ENCODE measurements around the gene GNPTG. TPM values are rescaled to one million over a fixed set of nuclear protein-coding genes. Genes with fewer than 3 reads are reported as not detected.

Gene GNPTG
- total and polyA plus RNA-seq, 2 of the 8 experiments (the other 6 are each of a cell fraction or from before 2014, with no cell fraction given) = 26.2 to 51.2 TPM

- no peak for TF ChIP-seq CHD2 (IDR thresholded peaks at IDR 0.05; ENCODE audit: low read length)
- no peak for TF ChIP-seq POU5F1 (IDR thresholded peaks at IDR 0.05; ENCODE audit: low read depth, low read length)
- no peak for TF ChIP-seq CTBP2 (IDR thresholded peaks at IDR 0.05; ENCODE audit: borderline replicate concordance, insufficient read depth, insufficient read length, low read length)
- no peak for TF ChIP-seq SP4 (IDR thresholded peaks at IDR 0.05; ENCODE audit: low read length)
- TF ChIP-seq, protein P1, sequence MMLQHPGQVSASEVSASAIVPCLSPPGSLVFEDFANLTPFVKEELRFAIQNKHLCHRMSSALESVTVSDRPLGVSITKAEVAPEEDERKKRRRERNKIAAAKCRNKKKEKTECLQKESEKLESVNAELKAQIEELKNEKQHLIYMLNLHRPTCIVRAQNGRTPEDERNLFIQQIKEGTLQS (IDR thresholded peaks at IDR 0.05; ENCODE audit: insufficient read depth, low read depth, low read length) = no peak
- TF ChIP-seq USF2 (IDR thresholded peaks at IDR 0.05; ENCODE audit: low read length) = no peak
- no peak; the same call in 1 of the 2 replicates for TF ChIP-seq RBBP5 (IDR thresholded peaks at IDR 0.05; ENCODE audit: borderline replicate concordance, low read depth, low read length)
- TF ChIP-seq SP1 (IDR thresholded peaks at IDR 0.05; ENCODE audit: low read depth, low read length) = no peak
- TF ChIP-seq BCL11A (IDR thresholded peaks at IDR 0.05; ENCODE audit: low read depth in 2 of 2, low read length in 2 of 2) = no peak
- TF ChIP-seq EZH2 (IDR thresholded peaks at IDR 0.05; ENCODE audit: low read depth, low read length, severe bottlenecking) = no peak
- TF ChIP-seq, protein P2, sequence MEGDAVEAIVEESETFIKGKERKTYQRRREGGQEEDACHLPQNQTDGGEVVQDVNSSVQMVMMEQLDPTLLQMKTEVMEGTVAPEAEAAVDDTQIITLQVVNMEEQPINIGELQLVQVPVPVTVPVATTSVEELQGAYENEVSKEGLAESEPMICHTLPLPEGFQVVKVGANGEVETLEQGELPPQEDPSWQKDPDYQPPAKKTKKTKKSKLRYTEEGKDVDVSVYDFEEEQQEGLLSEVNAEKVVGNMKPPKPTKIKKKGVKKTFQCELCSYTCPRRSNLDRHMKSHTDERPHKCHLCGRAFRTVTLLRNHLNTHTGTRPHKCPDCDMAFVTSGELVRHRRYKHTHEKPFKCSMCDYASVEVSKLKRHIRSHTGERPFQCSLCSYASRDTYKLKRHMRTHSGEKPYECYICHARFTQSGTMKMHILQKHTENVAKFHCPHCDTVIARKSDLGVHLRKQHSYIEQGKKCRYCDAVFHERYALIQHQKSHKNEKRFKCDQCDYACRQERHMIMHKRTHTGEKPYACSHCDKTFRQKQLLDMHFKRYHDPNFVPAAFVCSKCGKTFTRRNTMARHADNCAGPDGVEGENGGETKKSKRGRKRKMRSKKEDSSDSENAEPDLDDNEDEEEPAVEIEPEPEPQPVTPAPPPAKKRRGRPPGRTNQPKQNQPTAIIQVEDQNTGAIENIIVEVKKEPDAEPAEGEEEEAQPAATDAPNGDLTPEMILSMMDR (IDR thresholded peaks at IDR 0.05; ENCODE audit: control extremely low read depth in 1 of 3, insufficient read depth in 1 of 3, low read depth in 1 of 3, low read length in 3 of 3) = no peak
- TF ChIP-seq PHF8 (conservative IDR thresholded peaks at IDR 0.05; ENCODE audit: low read depth, low read length) = peak; percentile 83
- TF ChIP-seq NRF1 (IDR thresholded peaks at IDR 0.05; ENCODE audit: low read depth, low read length) = no peak
- no peak for TF ChIP-seq RFX5 (IDR thresholded peaks at IDR 0.05; ENCODE audit: borderline replicate concordance, low read depth, low read length)
- TF ChIP-seq GTF2F1 (IDR thresholded peaks at IDR 0.05; ENCODE audit: borderline replicate concordance, low read depth, low read length) = no peak
- no peak for TF ChIP-seq RAD21 (IDR thresholded peaks at IDR 0.05 in 1 of 2, conservative IDR thresholded peaks at IDR 0.05 in 1 of 2; ENCODE audit: low read depth in 2 of 2, low read length in 2 of 2)
- TF ChIP-seq GABPA (IDR thresholded peaks at IDR 0.05; ENCODE audit: borderline replicate concordance, insufficient read depth, low read length) = no peak
- TF ChIP-seq CHD1 (IDR thresholded peaks at IDR 0.05; ENCODE audit: low read depth, low read length) = no peak
- no peak for TF ChIP-seq ZNF274 (IDR thresholded peaks at IDR 0.05; ENCODE audit: borderline replicate concordance, extremely low read depth, low read length)
Observed at GRCh38 chr16:1379304-1380076, 27.8 kb downstream of the GNPTG start (continued).
